Neural cell (in vitro differentiated cells): Measurements from ENCODE around the gene PDE7B. TPM values are rescaled to one million over a fixed set of nuclear protein-coding genes. Genes with fewer than 3 reads are reported as not detected.

Experiments used
- H2AFZ ChIP-seq: fragments of 200-600, 300-800 bp; sonication (generic), shearing (Covaris generic); 2 replicates; pipeline ENCODE4 v1.6.0; 2014; ENCODE audit warnings: low read depth, mild to moderate bottlenecking, antibody characterized with exemption, low read length, moderate library complexity
- H3F3A ChIP-seq: fragments of 200-600 bp; shearing (Covaris generic); 2 replicates; pipeline ENCODE4 v1.6.1; 2016; ENCODE audit warnings: mild to moderate bottlenecking, moderate library complexity, mixed read lengths, antibody characterized with exemption, low read length; ENCODE audit not compliant: insufficient read depth, poor library complexity, severe bottlenecking
- H3K27ac ChIP-seq: fragments of 200-600, 300-800 bp; sonication (generic), shearing (Covaris generic); 2 replicates; pipeline ENCODE4 v1.5.1; 2014; ENCODE audit warnings: mild to moderate bottlenecking, low read length, moderate library complexity
- H3K27me3 ChIP-seq: fragments of 300-800, 200-600 bp; sonication (generic), shearing (Covaris generic); 2 replicates; pipeline ENCODE4 v1.6.0; 2014; ENCODE audit warnings: mild to moderate bottlenecking, low read depth, low read length, moderate library complexity; ENCODE audit not compliant: insufficient read depth
- H3K36me3 ChIP-seq: fragments of 300-800, 200-600 bp; sonication (generic), shearing (Covaris generic); 2 replicates; pipeline ENCODE4 v1.5.1; 2014; ENCODE audit warnings: mild to moderate bottlenecking, antibody characterized with exemption, low read length, moderate library complexity; ENCODE audit not compliant: insufficient read depth
- H3K4me2 ChIP-seq: fragments of 300-800, 200-600 bp; sonication (generic), shearing (Covaris generic); 2 replicates; pipeline ENCODE4 v1.6.0; 2014; ENCODE audit warnings: mild to moderate bottlenecking, low read length
- H3K4me3 ChIP-seq: fragments of 300-800, 200-600 bp; sonication (generic), shearing (Covaris generic); 2 replicates; pipeline ENCODE4 v1.5.1; 2014; ENCODE audit warnings: mild to moderate bottlenecking, low read length, moderate library complexity
- H3K79me2 ChIP-seq: fragments of 200-600 bp; shearing (Covaris generic); replicated peaks from 2 replicates; pipeline ENCODE4 v1.6.0; 2014; ENCODE audit warnings: mild to moderate bottlenecking, low read length, moderate library complexity; ENCODE audit not compliant: insufficient read depth
- H3K9ac ChIP-seq: fragments of 300-800, 200-600 bp; sonication (generic), shearing (Covaris generic); 2 replicates; pipeline ENCODE4 v1.6.1; 2016; ENCODE audit warnings: mild to moderate bottlenecking, low read length, mixed read lengths
- H3K9me2 ChIP-seq: fragments of 200-600 bp; shearing (Covaris generic); 2 replicates; pipeline ENCODE4 v1.6.1; 2016; ENCODE audit warnings: mild to moderate bottlenecking, low read length, mixed read lengths; ENCODE audit not compliant: insufficient read depth
- H3K9me3 ChIP-seq: fragments of 200-600, 300-800 bp; sonication (generic), shearing (Covaris generic); 2 replicates; pipeline ENCODE4 v1.6.1; 2016; ENCODE audit warnings: mild to moderate bottlenecking, mixed run types, low read length, moderate library complexity, mixed read lengths
- H4K20me1 ChIP-seq: fragments of 200-600 bp; shearing (Covaris generic); 2 replicates; pipeline ENCODE4 v1.6.1; 2016; ENCODE audit warnings: mild to moderate bottlenecking, mixed run types; ENCODE audit not compliant: insufficient read depth
- CTCF ChIP-seq: fragments of 450-650 bp; IDR thresholded peaks from 2 replicates; pipeline ENCODE4 v1.5.1; 2014; ENCODE audit warnings: antibody characterized with exemption, mild to moderate bottlenecking, moderate library complexity; ENCODE audit not compliant: poor library complexity, severe bottlenecking
- EP300 ChIP-seq: fragments of 450-650 bp; conservative IDR thresholded peaks from 2 replicates; pipeline ENCODE4 v1.6.1; 2014; ENCODE audit warnings: antibody characterized with exemption, mild to moderate bottlenecking, moderate library complexity; ENCODE audit not compliant: poor library complexity, severe bottlenecking
- EZH2 ChIP-seq: fragments of 200-600, 300-800 bp; shearing (Covaris generic), sonication (generic); IDR thresholded peaks from 2 replicates; pipeline ENCODE4 v1.6.1; 2014; ENCODE audit warnings: antibody characterized with exemption, low read length, borderline replicate concordance, mild to moderate bottlenecking; ENCODE audit not compliant: insufficient read depth, poor library complexity, severe bottlenecking
- MXI1 ChIP-seq: fragments of 450-650 bp; conservative IDR thresholded peaks from 2 replicates; pipeline ENCODE4 v1.6.1; 2014; ENCODE audit warnings: antibody characterized with exemption, mild to moderate bottlenecking; ENCODE audit not compliant: poor library complexity, severe bottlenecking
- POLR2AphosphoS5 ChIP-seq: IDR thresholded peaks from 2 replicates; pipeline ENCODE4 v1.6.1; 2012
- RAD21 ChIP-seq: fragments of 450-650 bp; conservative IDR thresholded peaks from 2 replicates; pipeline ENCODE4 v1.6.1; 2014; ENCODE audit warnings: antibody characterized with exemption, mild to moderate bottlenecking, moderate library complexity
- SMC3 ChIP-seq: fragments of 450-650 bp; conservative IDR thresholded peaks from 2 replicates; pipeline ENCODE4 v1.6.1; 2014; ENCODE audit warnings: antibody characterized with exemption, mild to moderate bottlenecking, moderate library complexity; ENCODE audit not compliant: poor library complexity
- TAF1 ChIP-seq: IDR thresholded peaks from 2 replicates; pipeline ENCODE4 v1.6.1; 2012; ENCODE audit warnings: low read depth
- polyA plus RNA-seq: library from polyadenylated mRNA; depleted of rRNA; stranded (reverse); fragments of >200 nt; gene quantifications from 2 replicates; pipeline ENCODE4 v1.2.3, GENCODE V29; 2014
- TF ChIP-seq, protein P1 (sequence below): IDR thresholded peaks from 2 replicates; pipeline ENCODE4 v1.6.1; 2012; ENCODE audit warnings: borderline replicate concordance

PDE7B gene
- polyA plus RNA-seq, 1 donor from 2014 or later, result 5.9 TPM

DNA sequence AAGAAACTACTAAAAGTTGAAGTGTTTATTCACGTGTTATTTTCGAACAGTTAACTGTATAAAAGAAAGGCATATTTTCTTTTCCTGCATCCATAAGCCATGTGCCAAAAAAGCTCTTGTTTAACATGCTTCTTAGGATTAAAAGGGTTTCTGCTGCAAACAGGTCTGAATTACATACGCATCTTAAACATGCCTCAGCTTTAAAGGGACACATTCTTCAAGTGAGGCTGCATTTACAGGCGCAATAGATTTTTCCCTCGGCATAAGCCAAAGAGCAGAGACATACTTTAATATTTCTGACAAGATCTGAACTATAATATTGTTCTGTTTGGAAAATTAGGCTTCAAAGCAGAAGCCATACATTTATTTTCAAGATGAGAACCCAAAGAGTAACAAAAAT, 39.4 kb downstream of the PDE7B start:
- no peak for TF ChIP-seq POLR2AphosphoS5
- TF ChIP-seq EP300, result no peak
- no peak for TF ChIP-seq EZH2
- TF ChIP-seq TAF1, result no peak
- no peak for TF ChIP-seq RAD21
- no peak for TF ChIP-seq MXI1
- no peak for TF ChIP-seq CTCF
- TF ChIP-seq SMC3, result no peak
- TF ChIP-seq, protein P1, sequence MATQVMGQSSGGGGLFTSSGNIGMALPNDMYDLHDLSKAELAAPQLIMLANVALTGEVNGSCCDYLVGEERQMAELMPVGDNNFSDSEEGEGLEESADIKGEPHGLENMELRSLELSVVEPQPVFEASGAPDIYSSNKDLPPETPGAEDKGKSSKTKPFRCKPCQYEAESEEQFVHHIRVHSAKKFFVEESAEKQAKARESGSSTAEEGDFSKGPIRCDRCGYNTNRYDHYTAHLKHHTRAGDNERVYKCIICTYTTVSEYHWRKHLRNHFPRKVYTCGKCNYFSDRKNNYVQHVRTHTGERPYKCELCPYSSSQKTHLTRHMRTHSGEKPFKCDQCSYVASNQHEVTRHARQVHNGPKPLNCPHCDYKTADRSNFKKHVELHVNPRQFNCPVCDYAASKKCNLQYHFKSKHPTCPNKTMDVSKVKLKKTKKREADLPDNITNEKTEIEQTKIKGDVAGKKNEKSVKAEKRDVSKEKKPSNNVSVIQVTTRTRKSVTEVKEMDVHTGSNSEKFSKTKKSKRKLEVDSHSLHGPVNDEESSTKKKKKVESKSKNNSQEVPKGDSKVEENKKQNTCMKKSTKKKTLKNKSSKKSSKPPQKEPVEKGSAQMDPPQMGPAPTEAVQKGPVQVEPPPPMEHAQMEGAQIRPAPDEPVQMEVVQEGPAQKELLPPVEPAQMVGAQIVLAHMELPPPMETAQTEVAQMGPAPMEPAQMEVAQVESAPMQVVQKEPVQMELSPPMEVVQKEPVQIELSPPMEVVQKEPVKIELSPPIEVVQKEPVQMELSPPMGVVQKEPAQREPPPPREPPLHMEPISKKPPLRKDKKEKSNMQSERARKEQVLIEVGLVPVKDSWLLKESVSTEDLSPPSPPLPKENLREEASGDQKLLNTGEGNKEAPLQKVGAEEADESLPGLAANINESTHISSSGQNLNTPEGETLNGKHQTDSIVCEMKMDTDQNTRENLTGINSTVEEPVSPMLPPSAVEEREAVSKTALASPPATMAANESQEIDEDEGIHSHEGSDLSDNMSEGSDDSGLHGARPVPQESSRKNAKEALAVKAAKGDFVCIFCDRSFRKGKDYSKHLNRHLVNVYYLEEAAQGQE, result no peak
- Histone ChIP-seq H3K9ac (no peak overlapping the region), H3K27ac (no peak overlapping the region), H3K9me2 (no peaks in the 10 kb centered on the region), H3F3A (no peaks in the 10 kb centered on the region), H2AFZ (no peak overlapping the region), H3K4me3 (no peak overlapping the region), H4K20me1 (no peaks in the 10 kb centered on the region), H3K27me3 (no peaks in the 10 kb centered on the region), H3K4me2 (no peak overlapping the region), H3K9me3 (no peaks in the 10 kb centered on the region), H3K36me3 (no peaks in the 10 kb centered on the region), H3K79me2 (no peaks in the 10 kb centered on the region)

- Histone ChIP-seq H3K9me2 (no peaks in the 10 kb centered on the region), H3K4me3 (no peak overlapping the region), H3K9ac (no peak overlapping the region), H3K79me2 (no peaks in the 10 kb centered on the region), H3K9me3 (no peaks in the 10 kb centered on the region), H3K4me2 (no peak overlapping the region), H3K27ac (no peak overlapping the region), H2AFZ (no peak overlapping the region), H3F3A (no peaks in the 10 kb centered on the region), H3K27me3 (no peaks in the 10 kb centered on the region), H4K20me1 (no peaks in the 10 kb centered on the region), H3K36me3 (no peaks in the 10 kb centered on the region)
- TF ChIP-seq TAF1 (no peak), RAD21 (no peak), MXI1 (no peak), EP300 (no peak), SMC3 (no peak), EZH2 (no peak), POLR2AphosphoS5 (no peak), CTCF (no peak)
These were observed 40.2 kb downstream of the PDE7B start for GRCh38 chr6:135891710-135892109.
